OCI-LY1 (cell line): Measurements from ENCODE around the gene CTBP2.

Experiments
- EZH2 ChIP-seq: fragments of 200-600 bp; sonication (generic), shearing (Covaris generic); IDR thresholded peaks from 2 replicates; pipeline ENCODE4 v1.8.0; 2017; ENCODE audit warnings: borderline replicate concordance, mixed run types, mild to moderate bottlenecking, antibody characterized with exemption, low read length, moderate library complexity, mixed read lengths
- TF ChIP-seq, protein P1 (sequence below): fragments of 200-600 bp; sonication (generic), shearing (Covaris generic); IDR thresholded peaks from 2 replicates; pipeline ENCODE4 v1.5.1; 2017; ENCODE audit warnings: mild to moderate bottlenecking, antibody characterized with exemption, low read length, moderate library complexity, mixed read lengths

- TF ChIP-seq, protein P1, sequence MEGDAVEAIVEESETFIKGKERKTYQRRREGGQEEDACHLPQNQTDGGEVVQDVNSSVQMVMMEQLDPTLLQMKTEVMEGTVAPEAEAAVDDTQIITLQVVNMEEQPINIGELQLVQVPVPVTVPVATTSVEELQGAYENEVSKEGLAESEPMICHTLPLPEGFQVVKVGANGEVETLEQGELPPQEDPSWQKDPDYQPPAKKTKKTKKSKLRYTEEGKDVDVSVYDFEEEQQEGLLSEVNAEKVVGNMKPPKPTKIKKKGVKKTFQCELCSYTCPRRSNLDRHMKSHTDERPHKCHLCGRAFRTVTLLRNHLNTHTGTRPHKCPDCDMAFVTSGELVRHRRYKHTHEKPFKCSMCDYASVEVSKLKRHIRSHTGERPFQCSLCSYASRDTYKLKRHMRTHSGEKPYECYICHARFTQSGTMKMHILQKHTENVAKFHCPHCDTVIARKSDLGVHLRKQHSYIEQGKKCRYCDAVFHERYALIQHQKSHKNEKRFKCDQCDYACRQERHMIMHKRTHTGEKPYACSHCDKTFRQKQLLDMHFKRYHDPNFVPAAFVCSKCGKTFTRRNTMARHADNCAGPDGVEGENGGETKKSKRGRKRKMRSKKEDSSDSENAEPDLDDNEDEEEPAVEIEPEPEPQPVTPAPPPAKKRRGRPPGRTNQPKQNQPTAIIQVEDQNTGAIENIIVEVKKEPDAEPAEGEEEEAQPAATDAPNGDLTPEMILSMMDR, result no peak
- no peak for TF ChIP-seq EZH2
These were observed 26.2 kb upstream of the CTBP2 start for GRCh38 chr10:125186431-125187170.
